Aorta (tissue), 4 donors: ENCODE data around the gene LEKR1. TPM values are rescaled to one million over a fixed set of nuclear protein-coding genes. Genes with fewer than 3 reads are reported as not detected.

Experiments used
- polyA plus RNA-seq, 2 donors: library from polyadenylated mRNA; stranded (reverse); fragments of 200-250 nt; gene quantifications; one replicate each; pipeline ENCODE4 v1.2.3, GENCODE V29; 2013
- total RNA-seq, 2 donors: library from RNA; stranded (reverse); fragmentation: NEBNext Ultra II Directional; extraction: Animal tissue kit (Norgen Biotek cat#: 25700); gene quantifications; one replicate each; pipeline ENCODE4 v1.2.1, GENCODE V29; 2021
- donor health status: healthy with polysubstance abuse.
- donor health status: Bipolar disorder and iron deficiency.
- donor health status: DM: no; HTN: no; CAD: no.
- donor health status: DM: yes; HTN: yes; CAD: no.

The LEKR1 gene
- total and polyA plus RNA-seq, 4 donors: 0.30 to 1.3 TPM; not detected in 2

Other genes with a start within 250 kb of the LEKR1 start
- gene TIPARP, start 151.8 kb upstream of the LEKR1 start, total RNA-seq: 10 to 100 TPM; 23.2 to 24.2 TPM
- 10 to 100 TPM in 1 of 2 donors, 1 to 10 TPM in 1; 9.6 to 12.9 TPM for gene TIPARP, start 151.8 kb upstream of the LEKR1 start, polyA plus RNA-seq